Measurements from ENCODE around the gene RIGI. TPM values are rescaled to one million over a fixed set of nuclear protein-coding genes. Genes with fewer than 3 reads are reported as not detected.

The RIGI gene
- total RNA-seq, 2 experiments from 2014 or later = 5.4 to 5.6 TPM

DNA sequence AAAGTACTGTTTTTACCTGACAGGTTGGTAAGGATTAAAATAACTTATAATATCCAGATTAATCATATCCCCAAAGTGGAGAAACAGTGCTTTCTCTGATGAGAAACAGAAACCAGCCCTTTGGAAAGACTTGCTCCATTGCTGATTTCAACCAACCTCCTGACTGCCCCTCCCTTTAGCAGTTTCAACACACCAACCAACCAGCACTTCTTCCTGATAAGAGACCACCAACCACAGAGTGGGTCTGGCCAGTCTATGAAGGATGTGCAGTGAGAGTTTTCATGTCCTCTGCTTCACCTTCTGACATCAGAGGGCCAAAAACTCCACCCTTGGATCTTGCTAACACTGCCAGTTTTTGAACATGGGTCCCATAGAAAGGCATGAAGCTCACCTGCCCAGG lies 28.1 kb downstream of the RIGI start:
- no peaks in the 10 kb centered on the region for H3K27me3 Mint-ChIP-seq
- ChIA-PET CTCF (interaction anchor here (1.7 kb wide), 1 partner anchor 119 kb away, joined by 4 read pairs; no protein-coding TSS in a partner anchor), POLR2A (no interaction called here)
- ATAC-seq (no peak), DNase-seq (no peak)
- H3K9me3 Mint-ChIP-seq = no peaks in the 10 kb centered on the region
- no peak overlapping the region for H3K27ac Mint-ChIP-seq
- H3K36me3 Mint-ChIP-seq (ENCODE audit: low read depth) = peaks cover 7% of the 10 kb centered on the region
- H3K4me1 Mint-ChIP-seq (ENCODE audit: low read depth) = peaks cover 2% of the 10 kb centered on the region
- TF ChIP-seq, protein P1, sequence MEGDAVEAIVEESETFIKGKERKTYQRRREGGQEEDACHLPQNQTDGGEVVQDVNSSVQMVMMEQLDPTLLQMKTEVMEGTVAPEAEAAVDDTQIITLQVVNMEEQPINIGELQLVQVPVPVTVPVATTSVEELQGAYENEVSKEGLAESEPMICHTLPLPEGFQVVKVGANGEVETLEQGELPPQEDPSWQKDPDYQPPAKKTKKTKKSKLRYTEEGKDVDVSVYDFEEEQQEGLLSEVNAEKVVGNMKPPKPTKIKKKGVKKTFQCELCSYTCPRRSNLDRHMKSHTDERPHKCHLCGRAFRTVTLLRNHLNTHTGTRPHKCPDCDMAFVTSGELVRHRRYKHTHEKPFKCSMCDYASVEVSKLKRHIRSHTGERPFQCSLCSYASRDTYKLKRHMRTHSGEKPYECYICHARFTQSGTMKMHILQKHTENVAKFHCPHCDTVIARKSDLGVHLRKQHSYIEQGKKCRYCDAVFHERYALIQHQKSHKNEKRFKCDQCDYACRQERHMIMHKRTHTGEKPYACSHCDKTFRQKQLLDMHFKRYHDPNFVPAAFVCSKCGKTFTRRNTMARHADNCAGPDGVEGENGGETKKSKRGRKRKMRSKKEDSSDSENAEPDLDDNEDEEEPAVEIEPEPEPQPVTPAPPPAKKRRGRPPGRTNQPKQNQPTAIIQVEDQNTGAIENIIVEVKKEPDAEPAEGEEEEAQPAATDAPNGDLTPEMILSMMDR (IDR thresholded peaks at IDR 0.05) = no peak
- intact Hi-C loops (cut with micrococcal nuclease) = no loop called here
- no peak overlapping the region for H3K4me3 Mint-ChIP-seq

DNA sequence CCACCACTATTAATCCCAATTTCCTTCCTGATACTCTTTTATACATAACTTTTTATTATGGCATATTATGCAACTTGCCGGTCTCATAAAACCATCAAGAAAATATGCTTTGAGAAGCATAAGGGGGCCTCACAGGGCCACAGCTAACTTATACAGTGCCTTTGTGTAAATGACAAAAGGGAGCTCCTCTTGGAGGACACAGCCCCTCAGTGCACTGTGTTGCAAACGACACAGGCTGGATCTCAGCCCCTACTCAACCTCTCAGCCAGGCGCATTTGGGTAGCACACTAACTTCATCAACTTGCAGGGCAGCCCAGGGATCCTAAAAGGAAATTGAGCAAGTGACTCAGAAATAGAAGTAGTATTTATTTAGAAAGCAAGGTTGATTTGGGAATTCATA lies 35.4 kb downstream of the RIGI start:
- Mint-ChIP-seq H3K36me3 (ENCODE audit: low read depth) (peaks cover 12% of the 10 kb centered on the region), H3K27me3 (no peaks in the 10 kb centered on the region), H3K4me1 (ENCODE audit: low read depth) (no peaks in the 10 kb centered on the region), H3K4me3 (no peak overlapping the region), H3K27ac (no peak overlapping the region), H3K9me3 (no peaks in the 10 kb centered on the region)
- TF ChIP-seq, protein P1 (IDR thresholded peaks at IDR 0.05) = no peak
- ATAC-seq (no peak), DNase-seq (no peak)
- POLR2A ChIA-PET = no interaction called here
- intact Hi-C loops (cut with micrococcal nuclease) = no loop called here
- CTCF ChIA-PET = no interaction called here

DNA sequence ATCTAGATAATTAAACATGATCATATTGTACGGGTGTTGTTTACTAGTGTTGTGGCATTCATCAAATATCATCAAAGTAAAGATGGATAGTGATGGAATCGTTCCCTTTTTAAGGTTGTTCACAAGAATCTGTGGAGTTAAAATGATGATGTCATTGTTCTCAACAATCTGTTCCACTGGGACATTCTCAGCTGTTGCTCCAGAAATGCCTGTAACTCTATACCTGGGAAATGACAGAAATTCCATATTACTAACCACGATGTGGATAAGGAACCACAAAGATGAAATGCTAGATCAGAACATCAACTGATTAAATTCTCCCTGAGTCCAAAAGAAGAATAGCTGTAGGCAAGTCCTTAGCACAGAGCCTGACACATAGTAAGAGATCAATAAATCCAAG lies 38.0 kb downstream of the RIGI start:
- TF ChIP-seq, protein P1 (IDR thresholded peaks at IDR 0.05) = no peak
- H3K4me1 Mint-ChIP-seq (ENCODE audit: low read depth) = no peaks in the 10 kb centered on the region
- ATAC-seq (no peak), DNase-seq (no peak)
- ChIA-PET POLR2A (no interaction called here), CTCF (interaction anchor here (1.6 to 2.0 kb wide), 2 partner anchors 18 to 92 kb away, joined by 4 to 6 read pairs; no protein-coding TSS in a partner anchor)
- peaks cover 12% of the 10 kb centered on the region for H3K36me3 Mint-ChIP-seq (ENCODE audit: low read depth)
- no peak overlapping the region for H3K27ac Mint-ChIP-seq
- no peaks in the 10 kb centered on the region for H3K27me3 Mint-ChIP-seq
- H3K9me3 Mint-ChIP-seq = no peaks in the 10 kb centered on the region
- intact Hi-C loops (cut with micrococcal nuclease) = no loop called here
- no peak overlapping the region for H3K4me3 Mint-ChIP-seq

DNA sequence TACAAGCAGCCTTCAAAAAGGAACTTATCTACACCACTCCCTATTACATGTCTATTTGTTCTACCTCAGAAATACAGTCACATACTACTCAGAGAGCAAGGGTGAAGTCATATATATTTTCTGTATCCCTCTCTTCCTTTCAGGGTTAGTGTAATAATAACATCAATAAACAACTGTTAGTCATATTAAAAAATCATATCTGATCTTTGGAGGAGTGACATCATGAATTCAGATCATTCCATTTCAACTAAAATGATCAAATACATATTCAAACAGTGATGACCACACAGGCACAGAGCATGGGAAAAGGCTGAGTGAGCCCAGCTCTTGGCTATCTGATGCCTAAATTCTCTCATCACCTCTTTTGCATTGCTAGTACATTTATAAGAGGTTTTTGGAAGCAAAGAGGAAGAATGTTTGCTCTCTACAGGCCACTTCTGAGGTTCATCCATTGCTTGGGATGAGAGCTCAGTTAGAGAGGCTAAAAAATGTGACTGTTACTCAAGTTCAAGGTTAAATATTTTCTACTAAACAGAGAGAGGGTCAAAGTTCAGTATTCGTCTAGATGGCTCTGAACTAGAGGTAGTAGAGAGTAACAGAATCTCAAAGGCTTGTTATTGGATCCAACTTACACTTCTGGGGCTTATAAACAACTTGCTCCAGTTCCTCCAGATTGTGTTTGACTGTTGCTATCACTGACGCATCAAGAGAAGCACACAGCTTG lies 39.0 kb downstream of the RIGI start:
- intact Hi-C loops (cut with micrococcal nuclease) = no loop called here
- Mint-ChIP-seq H3K27ac (no peak overlapping the region), H3K4me3 (no peak overlapping the region), H3K36me3 (ENCODE audit: low read depth) (peaks cover 12% of the 10 kb centered on the region), H3K27me3 (no peaks in the 10 kb centered on the region), H3K4me1 (ENCODE audit: low read depth) (no peaks in the 10 kb centered on the region), H3K9me3 (no peaks in the 10 kb centered on the region)
- ChIA-PET POLR2A (no interaction called here), CTCF (interaction anchor here (2.1 kb wide), 1 partner anchor 95 kb away, joined by 4 read pairs; no protein-coding TSS in a partner anchor)
- TF ChIP-seq, protein P1 (IDR thresholded peaks at IDR 0.05) = no peak
- ATAC-seq (no peak), DNase-seq (no peak)

- Mint-ChIP-seq H3K4me3 (no peak overlapping the region), H3K4me1 (ENCODE audit: low read depth) (no peaks in the 10 kb centered on the region), H3K36me3 (ENCODE audit: low read depth) (peaks cover 18% of the 10 kb centered on the region), H3K27ac (no peak overlapping the region), H3K27me3 (no peaks in the 10 kb centered on the region), H3K9me3 (no peaks in the 10 kb centered on the region)
- CTCF ChIA-PET = interaction anchor here (0.6 to 1.1 kb wide), 2 partner anchors 99 to 104 kb away, joined by 3 read pairs; partner anchors contain the start of gene ACO1
- intact Hi-C loops (cut with micrococcal nuclease) = no loop called here
- DNase-seq (no peak), ATAC-seq (no peak)
- TF ChIP-seq, protein P1 (IDR thresholded peaks at IDR 0.05) = no peak
- POLR2A ChIA-PET = interaction anchor here (0.6 kb wide), 1 partner anchor 970 kb away, joined by 3 read pairs; no protein-coding TSS in a partner anchor
Observed at GRCh38 chr9:32483343-32483742, 42.7 kb downstream of the RIGI start.

Data from activated CD8-positive, alpha-beta T cell treated with anti-CD3 and anti-CD28 coated beads for 36 hours (primary cell).